ENCODE results near the gene FLOT1. TPM values are rescaled to one million over a fixed set of nuclear protein-coding genes. Genes with fewer than 3 reads are reported as not detected.

FLOT1 gene
- total RNA-seq, result 175 TPM
- long read RNA-seq, transcript FLOT1-201 (13 exons, 1,912 nt), result major isoform, 402 of 586 reads
- long read RNA-seq, partial matches to known transcripts, result 113 of 586 reads
- long read RNA-seq, other reads (novel, unspliced or antisense), result 71 of 586 reads

DNA sequence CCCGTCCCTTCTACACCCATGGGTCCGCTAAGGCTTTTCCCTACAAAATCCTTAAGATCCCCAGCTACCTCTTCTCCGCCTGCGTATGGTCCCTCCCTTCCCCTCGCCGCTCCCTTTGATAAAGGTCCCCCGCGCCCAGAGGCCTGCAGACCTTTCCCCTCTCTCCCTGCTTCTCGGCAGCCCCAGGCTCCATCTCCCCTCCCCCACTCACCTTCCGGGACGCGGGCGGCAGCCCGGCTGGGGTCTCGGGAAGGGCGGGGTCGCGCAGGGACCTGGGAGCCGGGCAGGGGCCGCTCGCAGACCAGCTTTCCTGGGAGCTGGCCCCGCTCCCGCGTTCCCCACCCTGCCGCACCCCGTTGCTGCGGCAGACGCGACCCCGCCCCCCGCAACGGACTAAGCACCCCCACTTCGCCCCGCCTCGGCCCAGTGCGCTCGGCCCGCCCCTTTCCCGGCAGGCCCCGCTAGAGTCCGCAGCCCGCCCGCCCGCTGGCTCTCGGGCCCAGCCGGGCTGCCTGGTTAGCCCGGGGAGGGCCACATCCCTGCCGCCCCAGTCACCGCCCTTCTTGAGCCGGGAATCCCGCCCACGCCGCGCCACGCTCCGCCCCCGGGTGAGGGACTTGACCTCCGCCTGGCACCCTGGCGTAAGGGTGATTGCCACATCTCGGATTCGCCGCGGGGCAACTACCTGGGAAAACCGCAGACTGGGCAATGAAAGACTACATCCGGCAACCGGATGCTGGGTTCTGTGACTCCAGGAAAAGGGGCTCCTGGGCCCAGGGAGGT lies at the start of gene FLOT1:
TSS of gene FLOT1 (minus strand) at position 372 of the 783 bp plus-strand sequence. CDS start 498 bp downstream, outside the sequence.
- Histone ChIP-seq H3K4me1 (peaks cover 36% of the 10 kb centered on the region), H3K27me3 (no peaks in the 10 kb centered on the region), H3K27ac (peak within 1 kb of the TSS; percentile 96), H3K4me3 (peak within 1 kb of the TSS; percentile 97), H3K36me3 (peaks cover 37% of the 10 kb centered on the region), H3K9me3 (no peaks in the 10 kb centered on the region)
- no peak for TF ChIP-seq CTCF (IDR thresholded peaks at IDR 0.05)
- intact Hi-C loops (cut with DNase I), result no loop called here
- DNase-seq (peak; percentile 99), ATAC-seq (peak; percentile 94)

GRCh38 chr6:30790724-30791383 lies 48.4 kb upstream of the FLOT1 start:
- ATAC-seq (no peak), DNase-seq (no peak)
- Histone ChIP-seq H3K9me3 (no peaks in the 10 kb centered on the region), H3K27ac (no peak overlapping the region), H3K4me3 (no peak overlapping the region), H3K27me3 (no peaks in the 10 kb centered on the region), H3K36me3 (no peaks in the 10 kb centered on the region), H3K4me1 (peaks cover 14% of the 10 kb centered on the region)
- TF ChIP-seq CTCF (IDR thresholded peaks at IDR 0.05), result no peak
- intact Hi-C loops (cut with DNase I), result no loop called here

DNA sequence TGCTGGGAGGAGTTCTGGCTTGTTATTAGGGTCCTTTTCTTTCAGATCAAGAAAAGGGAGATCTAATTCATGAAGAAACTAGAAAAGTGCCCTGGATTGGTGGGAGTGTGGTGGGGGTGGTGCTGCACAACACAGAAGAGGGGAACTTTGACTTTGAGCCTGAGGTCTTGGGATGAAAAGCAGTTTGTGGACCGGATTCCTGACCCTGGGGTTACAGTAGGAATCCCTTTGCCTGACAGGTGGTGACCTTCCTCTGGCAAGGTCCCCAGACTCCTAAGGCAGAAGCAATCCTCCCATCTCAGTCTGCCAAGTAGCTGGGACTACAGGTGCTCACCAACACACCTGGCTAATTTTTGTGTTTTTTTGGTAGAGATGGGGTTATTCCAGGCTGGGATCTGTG lies 47.1 kb upstream of the FLOT1 start:
- Histone ChIP-seq H3K4me1 (peaks cover 14% of the 10 kb centered on the region), H3K27me3 (no peaks in the 10 kb centered on the region), H3K9me3 (no peaks in the 10 kb centered on the region), H3K4me3 (no peak overlapping the region), H3K36me3 (no peaks in the 10 kb centered on the region), H3K27ac (no peak overlapping the region)
- TF ChIP-seq CTCF (IDR thresholded peaks at IDR 0.05), result no peak
- no peak for DNase-seq
- intact Hi-C loops (cut with DNase I), result no loop called here
- ATAC-seq, result no peak

DNA sequence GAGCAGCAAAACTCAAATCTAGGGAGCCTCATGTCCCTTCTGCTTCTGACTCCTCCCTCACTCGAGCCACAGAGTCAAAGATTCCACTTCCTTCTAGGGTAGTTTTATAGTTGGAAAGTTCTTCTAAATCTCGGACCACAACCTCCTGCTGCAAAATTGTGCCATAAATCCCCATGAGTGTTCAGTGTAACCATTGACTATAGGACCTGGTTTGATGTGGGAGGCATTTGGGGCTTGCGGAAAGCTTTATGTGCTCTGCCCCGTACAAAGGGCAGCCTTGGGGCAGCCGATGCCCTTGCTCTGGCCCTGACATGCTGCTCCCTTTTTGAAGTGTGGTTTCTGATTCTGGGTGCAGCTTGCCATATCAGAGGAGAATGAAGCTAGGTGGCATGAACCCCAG lies 45.5 kb upstream of the FLOT1 start:
- ATAC-seq (peak; percentile 84), DNase-seq (no peak)
- intact Hi-C loops (cut with DNase I), result no loop called here
- no peak overlapping the region for H3K27ac ChIP-seq
- no peaks in the 10 kb centered on the region for H3K9me3 ChIP-seq
- H3K4me3 ChIP-seq, result no peak overlapping the region
- no peaks in the 10 kb centered on the region for H3K36me3 ChIP-seq
- peaks cover 7% of the 10 kb centered on the region for H3K4me1 ChIP-seq
- no peaks in the 10 kb centered on the region for H3K27me3 ChIP-seq
- no peak for TF ChIP-seq CTCF (IDR thresholded peaks at IDR 0.05)

- TF ChIP-seq CTCF (IDR thresholded peaks at IDR 0.05), result no peak
- peaks cover 53% of the 10 kb centered on the region for H3K4me1 ChIP-seq
- H3K4me3 ChIP-seq, result no peak overlapping the region
- no peaks in the 10 kb centered on the region for H3K36me3 ChIP-seq
- DNase-seq (no peak), ATAC-seq (no peak)
- no peaks in the 10 kb centered on the region for H3K9me3 ChIP-seq
- intact Hi-C loops (cut with DNase I), result no loop called here
- H3K27ac ChIP-seq, result peak overlapping the region; percentile 86
- H3K27me3 ChIP-seq, result no peaks in the 10 kb centered on the region
These were observed 40.0 kb upstream of the FLOT1 start for GRCh38 chr6:30782425-30783014.
